HepG2 (cell line): ENCODE measurements around the gene ZNF556. TPM values are rescaled to one million over a fixed set of nuclear protein-coding genes. Genes with fewer than 3 reads are reported as not detected.

Experiments
- ATAC-seq: fragments of 200-7000 bp; cut with Tn5 transposase; 3 replicates; pipeline ENCODE4 v1.9.1; 2020; ENCODE audit warnings: mild to moderate bottlenecking, moderate library complexity
- BruUV-seq: library from RNA; stranded (reverse); fragments of 400-500 nt; replicated peaks from 2 replicates; lab custom pipeline; 2021; lab: Mats Ljungman, UMichigan
- CTCF ChIA-PET: fragments of 300-600 bp; formaldehyde crosslinking; extraction: SDS; loops from one replicate; lab custom pipeline; 2021; ENCODE audit warnings: low total read pairs, inconsistent platforms, low intra/inter-chr PET ratio; lab: Yijun Ruan, JAX
- POLR2A ChIA-PET: fragments of 350-600 bp; sonication (Branson Sonifier 250); formaldehyde crosslinking; loops from one replicate; lab custom pipeline; 2020; ENCODE audit warnings: antibody characterized with exemption, inconsistent platforms; lab: Yijun Ruan, JAX
- DNase-seq: peaks from one replicate; pipeline ENCODE4 v3.0.0-alpha.2; 2015; ENCODE audit warnings: low spot score
- FAIRE-seq: peaks from 3 replicates; lab custom pipeline; 2011; peaks lifted over from hg19 to GRCh38; lab: Jason Lieb, UNC
- H2AFZ ChIP-seq: one replicate; pipeline ENCODE4 v1.6.1; 2011; ENCODE audit warnings: low read length, inconsistent platforms
- H3K27ac ChIP-seq: fragments of 300-600 bp; 3 replicates; pipeline ENCODE4 v1.8.0; 2011; ENCODE audit warnings: mixed run types, mild to moderate bottlenecking, mixed read lengths, low read length, inconsistent platforms; ENCODE audit not compliant: insufficient read depth; ENCODE audit errors: extremely low read length
- H3K27me3 ChIP-seq, 2 experiments: fragments of 200-600 bp in 1 of 2; 2 replicates in 1 of 2; 3 replicates in 1 of 2; pipeline versions ENCODE4 v1.6.0 to v1.8.0; 2011; ENCODE audit warnings: low read length in 2 of 2, mild to moderate bottlenecking in 2 of 2, moderate library complexity in 2 of 2, inconsistent platforms in 1 of 2; ENCODE audit not compliant: insufficient read depth in 2 of 2, control insufficient read depth in 1 of 2
- H3K36me3 ChIP-seq, 2 experiments: fragments of 200-600 bp in 1 of 2; replicated peaks in 1 of 2; 2 replicates in 1 of 2; 3 replicates in 1 of 2; pipeline versions ENCODE4 v1.5.1 to v1.8.0; 2011; ENCODE audit warnings: low read length in 2 of 2, inconsistent platforms in 1 of 2; ENCODE audit not compliant: insufficient read depth in 2 of 2, control insufficient read depth in 1 of 2
- H3K4me1 ChIP-seq: 2 replicates; pipeline ENCODE4 v1.5.1; 2012; ENCODE audit warnings: low read length, inconsistent platforms; ENCODE audit not compliant: insufficient read depth
- H3K4me2 ChIP-seq: 2 replicates; pipeline ENCODE4 v1.6.0; 2011; ENCODE audit warnings: low read depth, low read length, inconsistent platforms
- H3K4me3 ChIP-seq, 3 experiments: fragments of 200-600 bp in 1 of 3; sonication (generic), shearing (Covaris generic) in 1 of 3; replicated peaks in 1 of 3; 2 replicates each; pipeline ENCODE4 v1.5.1; 2011 to 2016; ENCODE audit warnings: low read length in 3 of 3, inconsistent platforms in 2 of 3, low read depth in 2 of 3, mild to moderate bottlenecking in 2 of 3, control low read depth in 1 of 3, mixed read lengths in 1 of 3; ENCODE audit not compliant: insufficient read depth in 1 of 3
- H3K79me2 ChIP-seq: one replicate; pipeline ENCODE4 v1.6.1; 2011; ENCODE audit warnings: low read length, inconsistent platforms; ENCODE audit not compliant: insufficient read depth
- H3K9ac ChIP-seq: 2 replicates; pipeline ENCODE4 v1.6.0; 2011; ENCODE audit warnings: mild to moderate bottlenecking, low read depth, low read length, inconsistent platforms; ENCODE audit not compliant: insufficient read depth
- H3K9me3 ChIP-seq: 2 replicates; pipeline ENCODE4 v1.5.1; 2012; ENCODE audit warnings: mild to moderate bottlenecking, low read length
- H4K20me1 ChIP-seq: 2 replicates; pipeline ENCODE4 v1.6.0; 2011; ENCODE audit warnings: inconsistent platforms, mild to moderate bottlenecking, low read length, moderate library complexity; ENCODE audit not compliant: insufficient read depth
- RELA ChIP-seq: sonication (generic); formaldehyde crosslinking; IDR thresholded peaks from 2 replicates; pipeline ENCODE4 v1.4.0; 2020; ENCODE audit warnings: missing genetic modification reagents
- SMAD9 ChIP-seq: sonication (generic); formaldehyde crosslinking; IDR thresholded peaks from 2 replicates; pipeline ENCODE4 v1.5.1; 2020; ENCODE audit warnings: mild to moderate bottlenecking, missing genetic modification reagents
- ZBTB38 ChIP-seq: sonication (generic); formaldehyde crosslinking; IDR thresholded peaks from 2 replicates; pipeline ENCODE4 v1.5.1; 2020; ENCODE audit warnings: mild to moderate bottlenecking, missing genetic modification reagents
- ZNF768 ChIP-seq: sonication (generic); formaldehyde crosslinking; IDR thresholded peaks from 2 replicates; pipeline ENCODE4 v1.4.0; 2020; ENCODE audit warnings: missing genetic modification reagents
- WGBS: methylation state at CpG from one replicate; pipeline ENCODE4 v1.1.6; 2017; ENCODE audit warnings: low lambda C conversion rate; 5-methylcytosine and 5-hydroxymethylcytosine counted together
- in situ Hi-C: cut with HindIII; loops from 2 replicates; pipeline ENCODE4 v1.10.0; 2017; ENCODE audit warnings: low pct_unique_long_range_greater_than_20kb; ENCODE audit not compliant: extremely low pct_ligation_motif_present
- intact Hi-C: fragments of 100-400 bp; cut with micrococcal nuclease; formaldehyde crosslinking; loops from one replicate; pipeline ENCODE4 v1.10.0; 2022; ENCODE audit not compliant: unreplicated experiment
- polyA plus RNA-seq, 8 experiments: library from polyadenylated mRNA; depleted of rRNA in 3 of 8; stranded (reverse) in 7 of 8; unstranded in 1 of 8; fragments of >200 nt; fragmentation: Illumina TruSeq in 4 of 8; extraction: Trizol in 4 of 8; gene quantifications; 2 replicates each; pipeline versions ENCODE4 v1.2.1 to v1.2.3, GENCODE V29; 2011 to 2016; ENCODE audit warnings: low read depth in 4 of 8, missing spikeins in 1 of 8, mixed read lengths in 1 of 8; ENCODE audit not compliant: insufficient read depth in 1 of 8
- total RNA-seq, 5 experiments: library from RNA; depleted of rRNA; stranded (reverse); fragments of >200 nt; fragmentation: Illumina TruSeq; extraction: Trizol; gene quantifications; 2 replicates each; pipeline ENCODE4 v1.2.3, GENCODE V29; 2016; ENCODE audit warnings: low read depth in 1 of 5
- TF ChIP-seq, protein P1 (sequence below): sonication (generic); formaldehyde crosslinking; IDR thresholded peaks from 2 replicates; pipeline ENCODE4 v1.9.0; 2021; ENCODE audit warnings: missing genetic modification reagents, mild to moderate bottlenecking, borderline replicate concordance

Gene ZNF556
- total and polyA plus RNA-seq, 2 of the 13 experiments (the other 11 are each of a cell fraction or from before 2014, with no cell fraction given), result 4.2 to 28.6 TPM

- ATAC-seq, result no peak
- H3K9me3 ChIP-seq, result no peaks in the 10 kb centered on the region
- WGBS, result 96% methylated on average over 32 of the region's 32 CpGs
- FAIRE-seq, result no peak
- BruUV-seq, result TSS peak; percentile 52
- no peaks in the 10 kb centered on the region for H3K27me3 ChIP-seq
- H3K4me1 ChIP-seq, result no peaks in the 10 kb centered on the region
- H3K27ac ChIP-seq, result no peak overlapping the region
- no peak overlapping the region for H2AFZ ChIP-seq
- no peaks in the 10 kb centered on the region for H3K79me2 ChIP-seq
- H3K4me2 ChIP-seq, result no peak overlapping the region
- no peaks in the 10 kb centered on the region for H4K20me1 ChIP-seq
- no peak for DNase-seq
- no peak overlapping the region for H3K9ac ChIP-seq
- intact Hi-C loops (no loop called here), in situ Hi-C loops (loop anchor here (10.0 kb wide), 1 partner anchor 63 kb away; the partner anchor contains the start of gene ZNF554)
- CTCF ChIA-PET, result no interaction called here
- no peak overlapping the region for H3K4me3 ChIP-seq
- TF ChIP-seq SMAD9 (CRISPR knock-in tag) (no peak), RELA (CRISPR knock-in tag) (no peak), ZNF768 (CRISPR knock-in tag) (no peak), ZBTB38 (CRISPR knock-in tag) (no peak)
- TF ChIP-seq, protein P1, sequence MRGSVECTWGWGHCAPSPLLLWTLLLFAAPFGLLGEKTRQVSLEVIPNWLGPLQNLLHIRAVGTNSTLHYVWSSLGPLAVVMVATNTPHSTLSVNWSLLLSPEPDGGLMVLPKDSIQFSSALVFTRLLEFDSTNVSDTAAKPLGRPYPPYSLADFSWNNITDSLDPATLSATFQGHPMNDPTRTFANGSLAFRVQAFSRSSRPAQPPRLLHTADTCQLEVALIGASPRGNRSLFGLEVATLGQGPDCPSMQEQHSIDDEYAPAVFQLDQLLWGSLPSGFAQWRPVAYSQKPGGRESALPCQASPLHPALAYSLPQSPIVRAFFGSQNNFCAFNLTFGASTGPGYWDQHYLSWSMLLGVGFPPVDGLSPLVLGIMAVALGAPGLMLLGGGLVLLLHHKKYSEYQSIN (CRISPR knock-in tag), result no peak
- TF ChIP-seq, all 625 proteins: peak for 0
- H3K36me3 ChIP-seq, result peaks cover 17 to 33% of the 10 kb centered on the region in 2 experiments
- POLR2A ChIA-PET, result no interaction called here
These were observed 10.5 kb downstream of the ZNF556 start for GRCh38 chr19:2877398-2878331.
